Measurements from ENCODE around the gene TRAPPC3. TPM values are rescaled to one million over a fixed set of nuclear protein-coding genes. Genes with fewer than 3 reads are reported as not detected.

Gene TRAPPC3
- total RNA-seq, 1 donor from 2014 or later = 54.6 TPM

GRCh38 chr1:36122062-36123030, 26.9 kb downstream of the TRAPPC3 start:
- peak overlapping the region; percentile 23 for H3K27ac ChIP-seq (replicated peaks)

DNA sequence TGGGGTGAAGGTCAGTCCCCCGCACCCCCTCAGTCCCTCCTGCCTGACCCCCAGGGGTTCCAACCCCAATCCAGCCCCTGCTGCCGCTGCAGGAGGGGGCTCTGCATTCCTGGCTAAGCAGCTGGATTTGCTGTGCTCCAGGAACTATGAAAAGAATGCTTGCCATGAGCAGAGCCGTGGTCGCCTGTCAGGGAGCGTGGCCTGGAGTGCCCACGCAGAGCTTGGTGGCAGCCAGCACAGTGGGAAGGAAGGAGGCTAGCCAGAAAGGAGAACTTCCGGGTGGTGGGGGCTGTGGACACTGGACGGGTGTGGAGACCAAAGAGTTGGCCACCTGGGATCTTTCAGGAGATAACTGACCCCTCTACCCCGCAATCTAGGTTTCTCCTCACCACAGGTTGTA, 29.8 kb downstream of the TRAPPC3 start:
- DNase-seq = no peak
- no peak overlapping the region for H3K4me3 ChIP-seq
- H3K27me3 ChIP-seq (ENCODE audit: low read depth) = peaks cover 6% of the 10 kb centered on the region
- H3K27ac ChIP-seq (replicated peaks) = no peak overlapping the region
- no peaks in the 10 kb centered on the region for H3K9me3 ChIP-seq (replicated peaks)
- H3K36me3 ChIP-seq = no peaks in the 10 kb centered on the region
- TF ChIP-seq, protein P1, sequence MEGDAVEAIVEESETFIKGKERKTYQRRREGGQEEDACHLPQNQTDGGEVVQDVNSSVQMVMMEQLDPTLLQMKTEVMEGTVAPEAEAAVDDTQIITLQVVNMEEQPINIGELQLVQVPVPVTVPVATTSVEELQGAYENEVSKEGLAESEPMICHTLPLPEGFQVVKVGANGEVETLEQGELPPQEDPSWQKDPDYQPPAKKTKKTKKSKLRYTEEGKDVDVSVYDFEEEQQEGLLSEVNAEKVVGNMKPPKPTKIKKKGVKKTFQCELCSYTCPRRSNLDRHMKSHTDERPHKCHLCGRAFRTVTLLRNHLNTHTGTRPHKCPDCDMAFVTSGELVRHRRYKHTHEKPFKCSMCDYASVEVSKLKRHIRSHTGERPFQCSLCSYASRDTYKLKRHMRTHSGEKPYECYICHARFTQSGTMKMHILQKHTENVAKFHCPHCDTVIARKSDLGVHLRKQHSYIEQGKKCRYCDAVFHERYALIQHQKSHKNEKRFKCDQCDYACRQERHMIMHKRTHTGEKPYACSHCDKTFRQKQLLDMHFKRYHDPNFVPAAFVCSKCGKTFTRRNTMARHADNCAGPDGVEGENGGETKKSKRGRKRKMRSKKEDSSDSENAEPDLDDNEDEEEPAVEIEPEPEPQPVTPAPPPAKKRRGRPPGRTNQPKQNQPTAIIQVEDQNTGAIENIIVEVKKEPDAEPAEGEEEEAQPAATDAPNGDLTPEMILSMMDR (IDR thresholded peaks at IDR 0.05; ENCODE audit: borderline replicate concordance) = no peak
- intact Hi-C loops (cut with micrococcal nuclease) = no loop called here
- peaks cover 10% of the 10 kb centered on the region for H3K4me1 ChIP-seq

More at GRCh38 chr1:36122062-36123030, 26.9 kb downstream of the TRAPPC3 start:
- Histone ChIP-seq H3K36me3 (no peaks in the 10 kb centered on the region), H3K9me3 (replicated peaks) (no peaks in the 10 kb centered on the region), H3K4me3 (no peak overlapping the region), H3K27me3 (ENCODE audit: low read depth) (peaks cover 22% of the 10 kb centered on the region), H3K4me1 (peaks cover 14% of the 10 kb centered on the region)
- TF ChIP-seq, protein P1 (IDR thresholded peaks at IDR 0.05; ENCODE audit: borderline replicate concordance) = no peak
- intact Hi-C loops (cut with micrococcal nuclease) = no loop called here
- no peak for DNase-seq

- H3K4me1 ChIP-seq = peaks cover 8% of the 10 kb centered on the region
- H3K36me3 ChIP-seq = no peaks in the 10 kb centered on the region
- no peaks in the 10 kb centered on the region for H3K9me3 ChIP-seq (replicated peaks)
- H3K4me3 ChIP-seq = no peak overlapping the region
- H3K27me3 ChIP-seq (ENCODE audit: low read depth) = no peaks in the 10 kb centered on the region
- TF ChIP-seq, protein P1 (IDR thresholded peaks at IDR 0.05; ENCODE audit: borderline replicate concordance) = no peak
- H3K27ac ChIP-seq (replicated peaks) = no peak overlapping the region
- intact Hi-C loops (cut with micrococcal nuclease) = no loop called here
- no peak for DNase-seq
Measured at GRCh38 chr1:36118447-36119204, 30.7 kb downstream of the TRAPPC3 start.

DNA sequence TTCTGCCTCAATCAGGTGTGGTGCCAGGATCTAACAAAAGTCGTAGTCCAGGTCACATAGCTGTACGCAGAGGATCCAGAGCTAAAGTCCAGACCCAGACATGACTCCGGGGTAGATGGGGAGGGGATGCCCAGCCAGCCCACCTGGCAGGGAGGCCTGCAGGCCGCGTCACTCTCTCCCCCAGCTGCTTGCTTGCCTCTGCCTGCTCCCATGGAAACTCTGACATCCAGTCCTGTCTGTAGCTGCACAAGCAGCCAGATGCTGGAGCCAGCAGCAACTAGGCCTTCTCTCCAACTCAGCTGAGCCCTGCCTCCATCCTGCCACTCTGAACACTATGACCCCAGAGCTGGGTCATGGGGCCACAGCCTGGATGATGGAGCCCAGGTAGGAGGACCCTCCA, 32.4 kb downstream of the TRAPPC3 start:
- Histone ChIP-seq H3K27ac (replicated peaks) (no peak overlapping the region), H3K4me3 (no peak overlapping the region), H3K4me1 (peaks cover 8% of the 10 kb centered on the region), H3K27me3 (ENCODE audit: low read depth) (no peaks in the 10 kb centered on the region), H3K9me3 (replicated peaks) (no peaks in the 10 kb centered on the region), H3K36me3 (no peaks in the 10 kb centered on the region)
- TF ChIP-seq, protein P1 (IDR thresholded peaks at IDR 0.05; ENCODE audit: borderline replicate concordance) = no peak
- intact Hi-C loops (cut with micrococcal nuclease) = no loop called here
- no peak for DNase-seq

DNA sequence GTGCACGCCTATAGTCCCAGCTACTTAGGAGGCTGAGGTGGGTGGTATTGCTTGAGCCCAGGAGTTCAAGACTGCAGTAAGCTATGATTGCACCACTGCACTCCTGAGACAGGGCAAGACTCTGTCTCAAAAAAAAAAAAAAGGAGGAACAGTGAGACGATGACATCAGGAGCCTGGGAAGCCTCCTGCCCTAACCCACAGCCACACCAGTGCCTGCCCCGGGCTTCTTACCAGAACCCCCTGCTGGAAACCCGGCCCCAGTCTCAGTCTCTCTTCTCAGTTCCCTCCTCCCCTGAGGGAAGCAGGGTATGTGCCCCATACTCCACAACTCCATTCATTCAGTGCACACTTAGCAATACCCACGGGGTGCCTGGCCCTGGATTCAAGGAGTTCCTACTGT, 33.4 kb downstream of the TRAPPC3 start:
- H3K36me3 ChIP-seq = no peaks in the 10 kb centered on the region
- H3K4me3 ChIP-seq = no peak overlapping the region
- intact Hi-C loops (cut with micrococcal nuclease) = no loop called here
- TF ChIP-seq, protein P1 (IDR thresholded peaks at IDR 0.05; ENCODE audit: borderline replicate concordance) = no peak
- no peaks in the 10 kb centered on the region for H3K27me3 ChIP-seq (ENCODE audit: low read depth)
- H3K27ac ChIP-seq (replicated peaks) = no peak overlapping the region
- H3K9me3 ChIP-seq (replicated peaks) = no peaks in the 10 kb centered on the region
- no peak for DNase-seq
- peaks cover 8% of the 10 kb centered on the region for H3K4me1 ChIP-seq

All from left ventricle myocardium inferior (tissue), 1 donor.